HepG2 (cell line): Measurements from ENCODE around the gene NLGN4X. TPM values are rescaled to one million over a fixed set of nuclear protein-coding genes. Genes with fewer than 3 reads are reported as not detected.

Source experiments
- ATAC-seq: fragments of 200-7000 bp; cut with Tn5 transposase; 3 replicates; pipeline ENCODE4 v1.9.1; 2020; ENCODE audit warnings: mild to moderate bottlenecking, moderate library complexity
- BruUV-seq: library from RNA; stranded (reverse); fragments of 400-500 nt; replicated peaks from 2 replicates; lab custom pipeline; 2021; lab: Mats Ljungman, UMichigan
- CTCF ChIA-PET: fragments of 300-600 bp; formaldehyde crosslinking; extraction: SDS; loops from one replicate; lab custom pipeline; 2021; ENCODE audit warnings: low total read pairs, inconsistent platforms, low intra/inter-chr PET ratio; lab: Yijun Ruan, JAX
- POLR2A ChIA-PET: fragments of 350-600 bp; sonication (Branson Sonifier 250); formaldehyde crosslinking; loops from one replicate; lab custom pipeline; 2020; ENCODE audit warnings: antibody characterized with exemption, inconsistent platforms; lab: Yijun Ruan, JAX
- DNase-seq: peaks from one replicate; pipeline ENCODE4 v3.0.0-alpha.2; 2015; ENCODE audit warnings: low spot score
- FAIRE-seq: peaks from 3 replicates; lab custom pipeline; 2011; peaks lifted over from hg19 to GRCh38; lab: Jason Lieb, UNC
- H2AFZ ChIP-seq: one replicate; pipeline ENCODE4 v1.6.1; 2011; ENCODE audit warnings: low read length, inconsistent platforms
- H3K27ac ChIP-seq: fragments of 300-600 bp; 3 replicates; pipeline ENCODE4 v1.8.0; 2011; ENCODE audit warnings: mixed run types, mild to moderate bottlenecking, mixed read lengths, low read length, inconsistent platforms; ENCODE audit not compliant: insufficient read depth; ENCODE audit errors: extremely low read length
- H3K27me3 ChIP-seq, 2 experiments: fragments of 200-600 bp in 1 of 2; 2 replicates in 1 of 2; 3 replicates in 1 of 2; pipeline versions ENCODE4 v1.6.0 to v1.8.0; 2011; ENCODE audit warnings: low read length in 2 of 2, mild to moderate bottlenecking in 2 of 2, moderate library complexity in 2 of 2, inconsistent platforms in 1 of 2; ENCODE audit not compliant: insufficient read depth in 2 of 2, control insufficient read depth in 1 of 2
- H3K36me3 ChIP-seq, 2 experiments: fragments of 200-600 bp in 1 of 2; replicated peaks in 1 of 2; 2 replicates in 1 of 2; 3 replicates in 1 of 2; pipeline versions ENCODE4 v1.5.1 to v1.8.0; 2011; ENCODE audit warnings: low read length in 2 of 2, inconsistent platforms in 1 of 2; ENCODE audit not compliant: insufficient read depth in 2 of 2, control insufficient read depth in 1 of 2
- H3K4me1 ChIP-seq: 2 replicates; pipeline ENCODE4 v1.5.1; 2012; ENCODE audit warnings: low read length, inconsistent platforms; ENCODE audit not compliant: insufficient read depth
- H3K4me2 ChIP-seq: 2 replicates; pipeline ENCODE4 v1.6.0; 2011; ENCODE audit warnings: low read depth, low read length, inconsistent platforms
- H3K4me3 ChIP-seq, 3 experiments: fragments of 200-600 bp in 1 of 3; sonication (generic), shearing (Covaris generic) in 1 of 3; replicated peaks in 1 of 3; 2 replicates each; pipeline ENCODE4 v1.5.1; 2011 to 2016; ENCODE audit warnings: low read length in 3 of 3, inconsistent platforms in 2 of 3, low read depth in 2 of 3, mild to moderate bottlenecking in 2 of 3, control low read depth in 1 of 3, mixed read lengths in 1 of 3; ENCODE audit not compliant: insufficient read depth in 1 of 3
- H3K79me2 ChIP-seq: one replicate; pipeline ENCODE4 v1.6.1; 2011; ENCODE audit warnings: low read length, inconsistent platforms; ENCODE audit not compliant: insufficient read depth
- H3K9ac ChIP-seq: 2 replicates; pipeline ENCODE4 v1.6.0; 2011; ENCODE audit warnings: mild to moderate bottlenecking, low read depth, low read length, inconsistent platforms; ENCODE audit not compliant: insufficient read depth
- H3K9me3 ChIP-seq: 2 replicates; pipeline ENCODE4 v1.5.1; 2012; ENCODE audit warnings: mild to moderate bottlenecking, low read length
- H4K20me1 ChIP-seq: 2 replicates; pipeline ENCODE4 v1.6.0; 2011; ENCODE audit warnings: inconsistent platforms, mild to moderate bottlenecking, low read length, moderate library complexity; ENCODE audit not compliant: insufficient read depth
- HMG20A ChIP-seq: IDR thresholded peaks from 2 replicates; pipeline ENCODE4 v1.6.1; 2016; ENCODE audit warnings: borderline replicate concordance
- KLF11 ChIP-seq: IDR thresholded peaks from 2 replicates; pipeline ENCODE4 v1.6.1; 2016; ENCODE audit warnings: missing compliant biosample characterization
- KMT2B ChIP-seq: IDR thresholded peaks from 2 replicates; pipeline ENCODE4 v1.6.1; 2016; ENCODE audit warnings: missing genetic modification reagents, missing compliant biosample characterization
- NFIC ChIP-seq: IDR thresholded peaks from 2 replicates; pipeline ENCODE4 v1.6.1; 2012; ENCODE audit warnings: mild to moderate bottlenecking, low read length, inconsistent platforms
- NR2F2 ChIP-seq: IDR thresholded peaks from 2 replicates; pipeline ENCODE4 v1.6.1; 2012; ENCODE audit warnings: low read depth, inconsistent platforms, borderline replicate concordance
- SCMH1 ChIP-seq: sonication (generic); formaldehyde crosslinking; IDR thresholded peaks from 2 replicates; pipeline ENCODE4 v1.9.0; 2021; ENCODE audit warnings: missing genetic modification reagents, mild to moderate bottlenecking, borderline replicate concordance
- SIX1 ChIP-seq: sonication (generic); formaldehyde crosslinking; IDR thresholded peaks from 2 replicates; pipeline ENCODE4 v1.4.0; 2020; ENCODE audit warnings: missing genetic modification reagents, borderline replicate concordance
- XRCC5 ChIP-seq: fragments of 200-400 bp; formaldehyde crosslinking; optimal IDR thresholded peaks from 2 replicates; pipeline ENCODE3; 2017; ENCODE audit warnings: mild to moderate bottlenecking, low read length
- ZFP1 ChIP-seq: IDR thresholded peaks from 2 replicates; pipeline ENCODE4 v1.6.1; 2016
- ZNF280D ChIP-seq: sonication (generic); formaldehyde crosslinking; IDR thresholded peaks from 2 replicates; pipeline ENCODE4 v1.5.1; 2020; ENCODE audit warnings: mild to moderate bottlenecking, missing genetic modification reagents
- ZNF776 ChIP-seq: sonication (generic); formaldehyde crosslinking; IDR thresholded peaks from 2 replicates; pipeline ENCODE4 v1.4.0; 2020; ENCODE audit warnings: mild to moderate bottlenecking, missing genetic modification reagents
- WGBS: methylation state at CpG from one replicate; pipeline ENCODE4 v1.1.6; 2017; ENCODE audit warnings: low lambda C conversion rate; 5-methylcytosine and 5-hydroxymethylcytosine counted together
- in situ Hi-C: cut with HindIII; loops from 2 replicates; pipeline ENCODE4 v1.10.0; 2017; ENCODE audit warnings: low pct_unique_long_range_greater_than_20kb; ENCODE audit not compliant: extremely low pct_ligation_motif_present
- intact Hi-C: fragments of 100-400 bp; cut with micrococcal nuclease; formaldehyde crosslinking; loops from one replicate; pipeline ENCODE4 v1.10.0; 2022; ENCODE audit not compliant: unreplicated experiment
- polyA plus RNA-seq, 8 experiments: library from polyadenylated mRNA; depleted of rRNA in 3 of 8; stranded (reverse) in 7 of 8; unstranded in 1 of 8; fragments of >200 nt; fragmentation: Illumina TruSeq in 4 of 8; extraction: Trizol in 4 of 8; gene quantifications; 2 replicates each; pipeline versions ENCODE4 v1.2.1 to v1.2.3, GENCODE V29; 2011 to 2016; ENCODE audit warnings: low read depth in 4 of 8, missing spikeins in 1 of 8, mixed read lengths in 1 of 8; ENCODE audit not compliant: insufficient read depth in 1 of 8
- total RNA-seq, 5 experiments: library from RNA; depleted of rRNA; stranded (reverse); fragments of >200 nt; fragmentation: Illumina TruSeq; extraction: Trizol; gene quantifications; 2 replicates each; pipeline ENCODE4 v1.2.3, GENCODE V29; 2016; ENCODE audit warnings: low read depth in 1 of 5
- TF ChIP-seq, protein P1 (sequence below): sonication (generic); formaldehyde crosslinking; IDR thresholded peaks from 2 replicates; pipeline ENCODE4 v1.5.0; 2020; ENCODE audit warnings: mild to moderate bottlenecking, missing genetic modification reagents, borderline replicate concordance

NLGN4X gene
- total and polyA plus RNA-seq, 2 of the 13 experiments (the other 11 are each of a cell fraction or from before 2014, with no cell fraction given) = not detected

GRCh38 chrX:6257025-6257424 is 28.4 kb upstream of the NLGN4X start:
- DNase-seq = no peak
- ChIA-PET POLR2A (no interaction called here), CTCF (no interaction called here)
- no peak overlapping the region for H3K27ac ChIP-seq
- no peak for TF ChIP-seq NFIC
- TF ChIP-seq ZNF280D (CRISPR knock-in tag) = no peak
- no peak for TF ChIP-seq XRCC5
- TF ChIP-seq KMT2B (CRISPR knock-in tag) = no peak
- TF ChIP-seq, protein P1, sequence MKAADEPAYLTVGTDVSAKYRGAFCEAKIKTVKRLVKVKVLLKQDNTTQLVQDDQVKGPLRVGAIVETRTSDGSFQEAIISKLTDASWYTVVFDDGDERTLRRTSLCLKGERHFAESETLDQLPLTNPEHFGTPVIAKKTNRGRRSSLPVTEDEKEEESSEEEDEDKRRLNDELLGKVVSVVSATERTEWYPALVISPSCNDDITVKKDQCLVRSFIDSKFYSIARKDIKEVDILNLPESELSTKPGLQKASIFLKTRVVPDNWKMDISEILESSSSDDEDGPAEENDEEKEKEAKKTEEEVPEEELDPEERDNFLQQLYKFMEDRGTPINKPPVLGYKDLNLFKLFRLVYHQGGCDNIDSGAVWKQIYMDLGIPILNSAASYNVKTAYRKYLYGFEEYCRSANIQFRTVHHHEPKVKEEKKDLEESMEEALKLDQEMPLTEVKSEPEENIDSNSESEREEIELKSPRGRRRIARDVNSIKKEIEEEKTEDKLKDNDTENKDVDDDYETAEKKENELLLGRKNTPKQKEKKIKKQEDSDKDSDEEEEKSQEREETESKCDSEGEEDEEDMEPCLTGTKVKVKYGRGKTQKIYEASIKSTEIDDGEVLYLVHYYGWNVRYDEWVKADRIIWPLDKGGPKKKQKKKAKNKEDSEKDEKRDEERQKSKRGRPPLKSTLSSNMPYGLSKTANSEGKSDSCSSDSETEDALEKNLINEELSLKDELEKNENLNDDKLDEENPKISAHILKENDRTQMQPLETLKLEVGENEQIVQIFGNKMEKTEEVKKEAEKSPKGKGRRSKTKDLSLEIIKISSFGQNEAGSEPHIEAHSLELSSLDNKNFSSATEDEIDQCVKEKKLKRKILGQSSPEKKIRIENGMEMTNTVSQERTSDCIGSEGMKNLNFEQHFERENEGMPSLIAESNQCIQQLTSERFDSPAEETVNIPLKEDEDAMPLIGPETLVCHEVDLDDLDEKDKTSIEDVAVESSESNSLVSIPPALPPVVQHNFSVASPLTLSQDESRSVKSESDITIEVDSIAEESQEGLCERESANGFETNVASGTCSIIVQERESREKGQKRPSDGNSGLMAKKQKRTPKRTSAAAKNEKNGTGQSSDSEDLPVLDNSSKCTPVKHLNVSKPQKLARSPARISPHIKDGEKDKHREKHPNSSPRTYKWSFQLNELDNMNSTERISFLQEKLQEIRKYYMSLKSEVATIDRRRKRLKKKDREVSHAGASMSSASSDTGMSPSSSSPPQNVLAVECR (CRISPR knock-in tag) = no peak
- TF ChIP-seq ZFP1 = no peak
- TF ChIP-seq HMG20A (CRISPR knock-in tag) = no peak
- no peak for TF ChIP-seq ZNF776 (CRISPR knock-in tag)
- no peak for TF ChIP-seq NR2F2
- TF ChIP-seq SIX1 (CRISPR knock-in tag) = no peak
- TF ChIP-seq KLF11 (CRISPR knock-in tag) = no peak
- no peak for TF ChIP-seq SCMH1 (CRISPR knock-in tag)
- WGBS = 0% methylated on average over 1 of the region's 3 CpGs
- H3K36me3 ChIP-seq = no peaks in the 10 kb centered on the region
- no peak for ATAC-seq
- no peak overlapping the region for H3K9ac ChIP-seq
- H3K79me2 ChIP-seq = no peaks in the 10 kb centered on the region
- no peak overlapping the region for H3K4me3 ChIP-seq
- H3K4me1 ChIP-seq = no peaks in the 10 kb centered on the region
- H2AFZ ChIP-seq = no peak overlapping the region
- in situ Hi-C loops (no loop called here), intact Hi-C loops (no loop called here)
- no peaks in the 10 kb centered on the region for H3K27me3 ChIP-seq
- H4K20me1 ChIP-seq = no peaks in the 10 kb centered on the region
- no TSS peak for BruUV-seq
- H3K4me2 ChIP-seq = no peak overlapping the region
- FAIRE-seq = no peak
- H3K9me3 ChIP-seq = no peaks in the 10 kb centered on the region
